ENCODE measurements around the gene MTURN. TPM values are rescaled to one million over a fixed set of nuclear protein-coding genes. Genes with fewer than 3 reads are reported as not detected.

The MTURN gene
- total RNA-seq, 1 donor from 2014 or later = 126 TPM

DNA sequence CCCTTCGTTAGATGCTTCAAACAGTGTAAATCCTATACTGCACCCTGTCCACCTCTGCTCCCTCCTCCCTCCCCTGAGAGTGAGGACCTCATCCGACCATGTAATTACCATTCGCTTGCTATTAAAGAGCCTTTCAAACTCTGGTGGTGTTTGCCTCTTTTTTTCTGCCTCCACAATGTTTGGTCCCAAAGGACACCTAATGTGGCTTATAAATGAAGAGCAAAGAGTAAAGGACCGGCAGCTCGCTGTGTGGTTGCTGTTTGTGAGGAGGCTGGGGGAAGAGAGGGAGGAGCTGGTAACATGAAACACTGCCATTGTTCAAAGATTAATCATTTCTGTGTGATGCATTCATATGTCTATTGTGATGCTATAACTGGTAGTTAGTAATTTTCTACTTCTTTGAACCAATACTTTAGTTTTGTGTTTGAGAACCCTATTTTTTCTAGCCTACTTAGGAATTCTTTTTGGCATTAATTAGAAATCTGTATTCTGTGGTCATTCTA is 27.9 kb downstream of the MTURN start:
- DNase-seq = no peak

DNA sequence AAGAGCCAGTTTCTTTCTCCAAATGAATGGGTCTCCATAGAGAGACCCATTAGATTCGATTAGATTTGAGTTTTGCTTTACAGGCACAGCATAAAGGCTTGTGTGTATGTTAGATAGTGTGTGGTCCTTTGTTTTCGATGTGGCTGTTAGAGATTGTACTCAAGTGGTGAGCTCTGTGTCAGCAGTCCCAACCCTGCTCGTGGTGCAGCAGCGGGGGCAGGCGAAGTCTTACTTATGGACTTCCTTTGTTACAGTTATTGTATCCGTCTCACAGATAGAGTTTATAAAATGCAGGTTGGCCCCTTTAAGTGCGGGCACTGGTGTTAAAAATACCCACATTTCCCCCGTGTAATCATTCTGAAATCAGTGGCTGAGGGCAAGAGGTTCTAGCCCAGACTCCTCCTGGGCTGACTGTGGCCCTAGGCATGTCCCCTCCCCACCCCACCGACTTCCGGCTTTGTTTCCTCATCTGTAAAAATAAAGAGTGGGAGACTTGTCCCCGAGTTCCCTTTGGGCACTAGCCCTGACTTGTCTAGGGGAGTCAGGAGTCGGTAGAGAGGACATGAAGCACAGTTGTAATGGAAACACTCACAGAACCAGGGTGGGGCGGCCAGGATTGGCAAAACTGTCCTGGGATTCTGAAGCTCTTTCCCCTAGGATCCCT is 28.6 kb downstream of the MTURN start:
- no peak for DNase-seq

GRCh38 chr7:30164567-30164966 is 29.8 kb downstream of the MTURN start:
- peak; percentile 85 for DNase-seq

- DNase-seq = no peak
Observed at GRCh38 chr7:30165590-30165989, 30.8 kb downstream of the MTURN start.

DNA sequence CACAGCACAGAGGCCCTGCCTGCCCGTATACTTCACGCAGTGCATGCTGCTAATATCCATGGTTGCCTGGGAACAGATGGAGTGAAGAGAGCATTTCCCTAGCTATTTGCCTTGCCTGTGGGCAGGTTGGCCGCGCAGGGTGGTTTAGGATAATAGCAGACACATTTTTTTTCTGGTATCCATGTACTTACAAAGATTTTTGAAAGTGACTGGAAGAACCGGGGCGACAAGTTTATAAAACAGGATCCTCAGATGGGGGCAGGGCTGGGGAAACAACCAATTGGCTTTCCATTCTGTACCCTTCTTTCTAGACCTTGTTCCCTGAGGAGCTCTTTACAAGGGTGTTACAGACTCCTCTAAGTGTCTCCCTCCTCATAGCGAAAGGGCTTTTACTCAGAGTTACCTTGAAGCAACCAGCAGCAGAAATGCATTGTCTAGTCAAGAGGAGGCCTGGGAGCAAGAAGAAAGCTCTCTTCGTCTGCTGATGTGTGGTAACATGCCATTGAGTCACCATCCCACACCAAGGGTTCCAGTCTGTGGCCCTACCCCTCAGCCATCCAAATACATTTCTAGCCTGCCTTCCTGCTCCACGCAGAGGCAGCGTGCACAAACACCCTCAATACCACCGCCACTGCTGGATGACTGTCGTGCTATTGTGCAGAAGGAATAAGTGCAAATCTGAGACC is 31.5 kb downstream of the MTURN start:
- DNase-seq = peak; percentile 78

DNA sequence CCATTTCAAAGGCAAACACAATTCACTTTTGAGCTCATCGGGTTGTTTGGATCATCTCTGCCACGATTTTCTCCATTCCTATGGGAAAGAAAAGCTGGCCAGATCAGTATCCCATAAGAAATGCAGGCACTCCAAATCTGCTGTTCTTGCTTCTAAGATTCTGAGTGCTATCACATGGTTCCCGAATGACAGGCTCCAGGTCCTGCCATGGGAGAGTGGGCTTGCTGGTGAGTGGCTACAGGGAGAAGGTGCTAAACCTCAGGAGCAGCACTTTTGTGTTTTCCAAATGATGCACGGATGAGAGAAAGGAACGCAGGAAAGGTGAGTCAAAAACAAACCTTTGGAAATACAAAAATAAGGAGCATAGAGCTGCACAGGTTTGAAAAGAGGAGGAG is 32.1 kb downstream of the MTURN start:
- no peak for DNase-seq

- DNase-seq = no peak
Observed at GRCh38 chr7:30167901-30168300, 33.1 kb downstream of the MTURN start.

DNA sequence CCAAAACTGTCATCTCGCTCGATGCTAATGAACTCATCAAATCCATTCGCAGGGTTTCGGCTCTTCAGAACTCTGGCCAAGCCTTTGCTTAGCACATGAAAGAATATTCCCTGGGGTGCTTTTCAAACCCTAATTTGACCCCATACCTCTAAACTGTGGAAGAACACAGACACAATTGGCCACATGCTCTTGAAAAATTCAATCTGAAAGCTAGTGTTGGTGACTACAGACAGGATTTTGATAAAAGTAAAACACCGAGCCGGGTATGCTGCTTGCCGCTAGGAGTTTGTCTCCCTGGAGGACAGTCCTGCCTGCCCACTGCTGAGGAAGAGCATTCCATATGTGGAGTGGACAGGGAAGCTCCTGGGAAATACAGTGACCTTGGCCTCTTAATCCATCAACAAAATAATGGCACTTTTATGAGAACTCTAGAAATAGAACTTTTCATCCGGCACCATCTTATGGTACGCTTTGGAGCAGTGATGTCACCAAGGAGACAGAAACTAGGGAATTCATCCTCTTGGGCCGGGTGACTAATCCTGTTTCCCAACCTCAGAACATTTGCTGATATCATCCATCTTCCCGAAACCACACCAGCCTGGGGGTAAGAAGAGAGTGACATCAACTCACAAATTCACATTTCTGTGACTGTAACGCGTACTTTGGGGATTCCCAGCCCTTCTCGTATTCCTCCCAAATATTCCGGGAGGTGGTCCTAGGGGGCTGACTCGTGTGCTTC is 34.2 kb downstream of the MTURN start:
- no peak for DNase-seq

- no peak for DNase-seq
Observed at GRCh38 chr7:30169579-30169978, 34.8 kb downstream of the MTURN start.

- no peak for DNase-seq
Observed at GRCh38 chr7:30170476-30171205, 35.9 kb downstream of the MTURN start.

DNA sequence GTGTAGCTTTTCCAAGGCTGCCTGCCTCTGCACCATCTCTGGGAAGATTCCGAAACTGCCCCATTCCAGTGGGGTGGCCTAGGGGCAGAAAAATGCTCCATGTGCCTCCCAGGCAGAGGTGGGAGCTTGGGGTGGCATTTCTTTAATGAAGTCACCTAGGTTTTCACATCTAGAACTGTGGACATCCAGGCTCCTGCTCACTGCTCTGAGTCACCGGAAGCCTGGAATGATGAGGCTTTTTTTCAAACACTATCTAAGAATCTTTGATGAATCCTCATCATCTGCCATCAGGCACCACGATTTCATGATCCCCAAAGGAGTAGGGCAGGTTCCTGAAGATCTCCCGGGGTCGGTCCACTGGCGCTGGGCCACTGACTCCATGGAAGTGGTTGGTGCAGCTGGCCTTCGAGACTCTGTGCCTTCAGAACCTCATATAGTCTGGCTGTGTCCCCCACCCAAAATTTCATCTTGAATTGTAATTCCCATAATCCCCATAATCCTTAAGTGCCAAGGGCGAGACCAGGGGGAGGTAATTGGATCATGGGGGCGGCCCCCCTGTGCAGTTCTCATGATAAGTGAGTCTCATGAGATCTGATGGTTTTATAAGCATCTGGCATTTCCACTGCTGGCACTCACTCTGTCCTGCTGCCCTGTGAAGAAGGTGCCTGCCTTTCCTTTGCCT is 37.1 kb downstream of the MTURN start:
- peak; percentile 63 for DNase-seq

- no peak for DNase-seq
Observed at GRCh38 chr7:30172451-30172850, 37.7 kb downstream of the MTURN start.

GRCh38 chr7:30173058-30173897 is 38.5 kb downstream of the MTURN start:
- DNase-seq = peak; percentile 97

- DNase-seq = peak; percentile 70
Observed at GRCh38 chr7:30175180-30175579, 40.4 kb downstream of the MTURN start.

DNA sequence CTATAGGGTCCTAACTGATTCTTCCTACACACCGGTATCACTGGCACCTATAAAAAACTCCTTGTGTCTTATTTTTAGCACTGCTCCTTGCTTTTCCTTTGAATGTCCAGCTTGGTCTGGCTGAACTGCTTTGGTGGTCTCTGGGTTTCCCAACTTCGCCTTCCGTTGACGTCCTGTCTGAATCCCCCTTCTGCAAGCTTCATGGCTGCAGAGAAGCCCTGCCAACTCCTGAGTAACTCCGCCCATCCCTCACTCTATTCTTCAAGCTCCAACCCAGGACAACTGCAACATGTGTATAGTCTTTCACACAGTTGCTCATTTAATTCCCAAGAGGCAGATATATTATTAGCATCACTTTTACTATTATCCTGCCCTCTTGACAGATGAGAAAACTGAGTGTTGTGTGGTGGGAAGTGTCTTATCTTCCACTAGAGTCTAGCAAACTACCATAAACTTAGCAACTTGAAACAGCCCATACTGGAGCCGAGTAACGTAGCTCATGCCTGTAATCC is 40.9 kb downstream of the MTURN start:
- peak; percentile 77 for DNase-seq

DNA sequence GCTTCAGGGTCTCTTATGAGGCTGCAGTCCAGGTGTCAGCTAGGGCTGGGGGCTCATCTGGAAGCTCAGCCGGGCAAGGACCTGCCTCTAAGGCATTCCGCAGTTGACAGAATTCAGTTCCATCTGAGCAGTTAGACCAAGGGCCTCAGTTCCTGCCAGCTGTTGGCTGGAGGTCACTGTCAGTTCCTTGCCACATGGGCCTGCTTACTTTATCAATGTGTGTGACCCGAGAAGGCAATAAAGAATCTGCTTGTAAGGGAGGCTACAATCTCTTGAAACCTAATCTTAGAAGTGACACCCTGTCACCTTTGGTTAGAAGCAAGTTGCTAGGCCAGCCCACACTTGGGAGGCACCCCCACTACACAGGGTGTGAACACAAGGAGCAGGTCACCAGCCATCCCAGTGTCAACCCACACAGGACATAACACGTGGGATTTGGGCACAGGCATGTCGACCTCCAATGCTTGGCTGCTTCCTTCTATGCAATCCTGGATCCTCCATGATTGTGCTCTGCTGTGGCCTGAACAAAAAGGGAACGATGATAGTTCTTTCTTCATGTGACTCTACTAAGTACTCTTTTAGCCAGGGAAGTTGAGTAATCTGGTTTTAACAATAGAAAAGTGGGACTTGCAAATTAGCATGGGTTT is 41.8 kb downstream of the MTURN start:
- DNase-seq = no peak

- no peak for DNase-seq
Observed at GRCh38 chr7:30177186-30177585, 42.4 kb downstream of the MTURN start.

DNA sequence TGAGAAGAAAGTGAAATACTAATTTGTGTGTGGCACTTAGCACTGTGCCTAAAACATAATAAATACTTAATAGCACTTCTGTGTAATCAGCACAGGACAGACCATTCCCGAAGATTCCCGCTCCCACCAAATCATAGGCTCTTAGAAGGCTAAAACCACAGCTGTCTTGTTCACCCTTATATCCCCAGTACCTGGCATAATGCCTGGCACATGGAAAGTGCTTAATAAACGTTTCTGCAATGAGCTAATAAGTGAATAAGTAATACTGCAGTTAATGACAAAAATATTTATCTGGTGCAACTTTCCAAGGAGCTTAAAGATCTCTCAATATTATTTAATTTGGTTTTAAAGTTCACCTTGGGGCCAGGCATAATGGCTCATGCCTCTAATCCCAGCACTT is 43.2 kb downstream of the MTURN start:
- peak; percentile 63 for DNase-seq

DNA sequence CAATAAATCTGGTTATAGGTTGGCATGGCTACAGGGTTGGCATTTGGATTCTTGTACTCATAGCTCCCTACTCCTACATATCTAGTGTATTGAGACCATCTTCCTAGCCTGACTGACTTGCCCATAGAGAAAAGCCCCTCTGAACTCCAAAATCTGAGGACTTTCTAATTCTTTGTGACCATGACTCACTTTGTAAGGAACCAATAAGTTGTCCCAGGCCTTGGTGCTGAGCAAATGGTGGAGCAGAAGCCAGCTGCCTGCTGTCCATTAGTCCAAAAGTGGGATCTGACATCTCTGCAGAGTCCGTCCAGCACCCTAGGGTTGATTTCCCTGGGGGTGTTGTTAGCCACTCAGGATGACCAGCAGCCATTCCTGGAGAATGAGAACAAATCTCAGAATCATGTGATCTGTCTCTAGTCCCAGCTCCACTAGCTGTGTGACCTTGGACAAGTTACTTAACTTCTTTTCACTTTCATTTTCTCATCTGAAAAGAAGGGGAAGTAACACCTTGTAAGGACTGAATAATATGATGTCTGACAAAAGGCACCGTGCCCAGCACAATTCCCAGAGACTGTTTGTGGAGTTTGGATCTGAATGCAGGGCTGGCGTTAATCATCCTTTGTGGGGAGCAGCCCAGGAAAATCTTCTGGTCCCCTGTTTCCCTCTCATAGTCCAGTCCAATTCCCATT is 44.1 kb downstream of the MTURN start:
- DNase-seq = no peak

DNA sequence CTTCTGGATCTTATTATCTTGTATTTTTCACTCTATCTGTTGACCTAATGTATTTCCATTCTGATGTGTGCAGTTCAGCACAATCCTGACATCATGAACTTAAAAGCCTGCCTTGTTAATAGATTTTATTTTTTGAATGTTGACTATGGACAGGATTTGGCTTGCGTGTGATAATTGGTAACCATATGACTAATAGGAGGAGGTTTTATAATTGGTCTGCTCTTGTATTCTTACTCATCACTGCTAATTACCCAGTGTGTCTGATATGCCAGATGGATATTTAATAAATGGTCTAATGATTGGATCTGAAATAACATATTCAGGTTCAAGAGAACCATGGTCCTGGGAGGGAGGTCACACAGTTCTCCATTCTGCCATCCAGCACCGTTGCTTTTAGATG is 45.9 kb downstream of the MTURN start:
- no peak for DNase-seq

Measured in tongue (tissue), 2 donors.